Measurements from ENCODE around the gene POLR2L. TPM values are rescaled to one million over a fixed set of nuclear protein-coding genes. Genes with fewer than 3 reads are reported as not detected.

POLR2L gene
- total and polyA plus RNA-seq, 2 donors: 92.1 to 92.3 TPM

DNA sequence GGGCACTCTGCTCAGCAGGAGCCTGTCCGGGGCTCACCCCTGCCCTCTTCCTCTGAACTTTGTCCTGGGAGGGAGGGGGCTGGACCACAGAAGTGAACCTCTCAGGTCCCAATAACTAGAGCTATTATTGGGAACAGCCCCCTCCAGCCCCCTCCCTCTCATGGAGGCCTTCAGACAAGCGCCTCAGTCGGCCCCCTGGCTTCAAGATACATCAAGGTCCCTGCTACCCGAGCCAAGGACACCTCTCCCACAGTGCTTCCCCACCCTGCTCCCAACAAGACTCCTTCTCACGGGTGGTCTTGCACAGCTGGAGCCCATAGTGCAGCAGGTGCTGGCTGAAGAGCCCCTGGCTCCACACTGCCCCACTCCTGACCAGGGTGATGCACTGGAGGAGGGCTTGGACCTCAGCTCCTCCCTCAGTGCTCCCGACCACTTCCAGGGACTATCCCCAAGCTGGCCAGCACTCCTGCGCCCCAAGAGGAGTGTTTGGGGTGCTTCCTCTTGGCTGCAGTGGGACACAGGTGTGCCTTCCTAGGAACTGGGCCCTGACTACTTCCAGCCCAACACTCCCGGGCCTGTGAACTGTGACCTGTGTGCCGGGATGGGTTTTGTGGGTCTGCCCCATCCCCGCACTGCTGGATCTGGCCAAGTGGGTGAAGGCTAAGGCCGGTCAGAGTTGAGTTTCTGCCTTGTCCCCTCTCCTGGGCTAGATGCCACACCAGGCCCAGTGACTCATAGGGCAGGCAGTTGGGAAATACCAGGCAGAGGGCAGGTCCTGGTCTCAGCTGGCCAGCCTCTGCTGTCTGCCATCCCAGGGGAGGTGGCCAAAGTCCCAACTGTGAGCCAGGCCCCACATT lies 21.4 kb downstream of the POLR2L start:
- Histone ChIP-seq H3K4me1 (ENCODE audit: control insufficient read depth in 2 of 2, insufficient read depth in 2 of 2, low read length in 2 of 2) (peaks cover 12 to 38% of the 10 kb centered on the region in 2 donors), H3K4me3 (ENCODE audit: low read length in 2 of 2) (peak overlapping the region; percentile 52 to 95), H3K27me3 (ENCODE audit: control insufficient read depth in 2 of 2, insufficient read depth in 1 of 2, low read length in 1 of 2) (peaks cover under 1 to 9% of the 10 kb centered on the region in 2 donors), H3K9me3 (ENCODE audit: control insufficient read depth in 2 of 2, insufficient read depth in 1 of 2, low read length in 1 of 2) (no peaks in the 10 kb centered on the region), H3K36me3 (ENCODE audit: control insufficient read depth in 2 of 2, insufficient read depth in 2 of 2, low read length in 1 of 2) (peaks cover 18 to 43% of the 10 kb centered on the region in 2 donors), H3K27ac (ENCODE audit: low read depth in 1 of 2, low read length in 1 of 2) (peak overlapping the region in 1 of 2 donors; percentile 70)
- no peak for DNase-seq (ENCODE audit: low read depth in 6 of 9, low spot score in 9 of 9)
- WGBS: 88% methylated on average over 11 of the region's 11 CpGs

GRCh38 chr11:819943-820649 lies 22.2 kb downstream of the POLR2L start:
- Histone ChIP-seq H3K4me1 (ENCODE audit: control insufficient read depth in 2 of 2, insufficient read depth in 2 of 2, low read length in 2 of 2) (peaks cover 12 to 30% of the 10 kb centered on the region in 2 donors), H3K9me3 (ENCODE audit: control insufficient read depth in 2 of 2, insufficient read depth in 1 of 2, low read length in 1 of 2) (no peaks in the 10 kb centered on the region), H3K4me3 (ENCODE audit: low read length in 2 of 2) (peak overlapping the region; percentile 52 to 95), H3K36me3 (ENCODE audit: control insufficient read depth in 2 of 2, insufficient read depth in 2 of 2, low read length in 1 of 2) (peaks cover 17 to 42% of the 10 kb centered on the region in 2 donors), H3K27ac (ENCODE audit: low read depth in 1 of 2, low read length in 1 of 2) (peak overlapping the region; percentile 83 to 94), H3K27me3 (ENCODE audit: control insufficient read depth in 2 of 2, insufficient read depth in 1 of 2, low read length in 1 of 2) (peaks cover 0 to 1% of the 10 kb centered on the region in 2 donors)
- 6% methylated on average over 47 of the region's 47 CpGs for WGBS
- DNase-seq (ENCODE audit: low read depth in 6 of 9, low spot score in 9 of 9): peak in 8 of 9 donors; percentile 59 to 94 (median 88)

DNA sequence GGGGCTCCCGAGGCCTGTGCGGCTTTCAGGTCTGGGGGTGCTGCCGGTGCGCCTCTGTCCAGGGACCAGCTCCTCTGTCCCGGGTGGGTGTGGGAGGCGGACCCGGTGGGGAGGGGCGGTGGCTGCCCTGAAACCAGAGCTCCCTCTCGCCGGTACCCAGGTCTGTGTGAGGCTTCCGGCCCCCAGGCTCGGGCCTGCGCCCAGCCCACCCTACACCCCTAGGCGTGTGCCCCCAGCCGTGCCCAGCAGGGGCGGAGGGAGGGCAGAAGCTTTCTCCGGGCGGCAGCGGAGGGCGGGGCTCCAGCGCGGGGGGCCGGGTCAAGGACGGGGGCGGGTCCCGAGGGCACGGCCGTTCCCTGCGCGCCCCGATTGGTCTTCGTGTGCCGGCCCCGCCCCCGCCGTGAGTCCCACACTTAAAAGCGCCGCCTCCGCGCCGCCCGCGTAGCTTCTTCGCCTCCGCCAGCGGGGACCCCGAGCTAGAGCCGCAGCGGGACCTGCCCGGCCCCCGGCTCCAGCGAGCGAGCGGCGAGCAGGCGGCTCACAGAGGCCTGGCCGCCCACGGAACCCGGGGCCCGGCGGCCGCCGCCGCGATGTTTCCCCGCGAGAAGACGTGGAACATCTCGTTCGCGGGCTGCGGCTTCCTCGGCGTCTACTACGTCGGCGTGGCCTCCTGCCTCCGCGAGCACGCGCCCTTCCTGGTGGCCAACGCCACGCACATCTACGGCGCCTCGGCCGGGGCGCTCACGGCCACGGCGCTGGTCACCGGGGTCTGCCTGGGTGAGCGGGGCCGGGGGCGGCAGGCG lies 23.0 kb downstream of the POLR2L start:
- peak overlapping the region; percentile 52 to 95 for H3K4me3 ChIP-seq (ENCODE audit: low read length in 2 of 2)
- no peaks in the 10 kb centered on the region for H3K27me3 ChIP-seq (ENCODE audit: control insufficient read depth in 2 of 2, insufficient read depth in 1 of 2, low read length in 1 of 2)
- under 1% methylated on average over 96 of the region's 96 CpGs for WGBS
- H3K4me1 ChIP-seq (ENCODE audit: control insufficient read depth in 2 of 2, insufficient read depth in 2 of 2, low read length in 2 of 2): peaks cover 12 to 25% of the 10 kb centered on the region in 2 donors
- peaks cover 14 to 38% of the 10 kb centered on the region in 2 donors for H3K36me3 ChIP-seq (ENCODE audit: control insufficient read depth in 2 of 2, insufficient read depth in 2 of 2, low read length in 1 of 2)
- H3K9me3 ChIP-seq (ENCODE audit: control insufficient read depth in 2 of 2, insufficient read depth in 1 of 2, low read length in 1 of 2): no peaks in the 10 kb centered on the region
- H3K27ac ChIP-seq (ENCODE audit: low read depth in 1 of 2, low read length in 1 of 2): peak overlapping the region; percentile 83 to 94
- DNase-seq (ENCODE audit: low read depth in 6 of 9, low spot score in 9 of 9): peak in 8 of 9 donors; percentile 81 to 95 (median 90)

DNA sequence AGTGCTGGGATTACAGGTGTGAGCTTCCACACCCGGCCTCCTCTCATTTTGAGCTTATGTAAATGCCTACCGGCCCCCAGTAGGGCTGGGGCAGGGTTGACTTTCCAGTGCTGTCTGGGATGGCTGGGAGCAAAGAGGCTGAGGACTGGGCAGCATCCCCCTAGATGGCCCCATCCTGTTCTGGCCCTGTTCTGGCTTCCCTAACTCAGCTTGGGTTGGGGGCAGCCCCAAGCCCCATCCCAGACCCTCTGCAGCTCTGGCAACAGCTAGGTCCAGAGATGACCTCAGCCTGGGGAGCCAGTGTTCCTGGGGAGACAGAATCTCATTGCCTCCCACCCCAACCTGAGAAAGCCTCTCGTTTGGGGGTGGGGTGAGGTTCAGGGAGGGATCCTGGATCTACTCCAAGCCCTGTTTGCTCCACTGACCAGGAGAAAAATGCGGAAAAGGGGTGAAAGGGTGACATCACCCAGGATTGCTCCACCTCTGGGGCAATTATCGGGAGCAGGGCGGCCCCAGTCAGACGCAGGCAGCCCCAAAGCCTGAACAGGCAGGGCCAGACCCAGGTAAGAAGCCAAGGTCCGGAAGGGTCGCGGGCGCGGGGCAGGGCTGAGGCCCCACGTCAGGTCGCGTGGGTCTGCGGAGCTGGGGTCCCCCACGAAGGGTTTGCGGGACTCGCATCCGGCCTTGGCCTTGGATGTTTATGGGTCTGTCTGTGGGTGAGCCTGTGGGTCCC lies 23.8 kb downstream of the POLR2L start, which contains the start of gene PNPLA2:
Gene PNPLA2, plus strand, starts transcription at position 519 of the 733 bp plus-strand sequence. CDS start 805 bp downstream, outside the sequence.
- WGBS: 55% methylated on average over 20 of the region's 20 CpGs
- no peak for DNase-seq (ENCODE audit: low read depth in 6 of 9, low spot score in 9 of 9)
- peak within 1 kb of the TSS; percentile 52 to 95 for H3K4me3 ChIP-seq (ENCODE audit: low read length in 2 of 2)
- H3K9me3 ChIP-seq (ENCODE audit: control insufficient read depth in 2 of 2, insufficient read depth in 1 of 2, low read length in 1 of 2): no peaks in the 10 kb centered on the region
- H3K27ac ChIP-seq (ENCODE audit: low read depth in 1 of 2, low read length in 1 of 2): peak within 1 kb of the TSS; percentile 83 to 94
- H3K27me3 ChIP-seq (ENCODE audit: control insufficient read depth in 2 of 2, insufficient read depth in 1 of 2, low read length in 1 of 2): no peaks in the 10 kb centered on the region
- H3K4me1 ChIP-seq (ENCODE audit: control insufficient read depth in 2 of 2, insufficient read depth in 2 of 2, low read length in 2 of 2): peaks cover 12 to 25% of the 10 kb centered on the region in 2 donors
- peaks cover 11 to 32% of the 10 kb centered on the region in 2 donors for H3K36me3 ChIP-seq (ENCODE audit: control insufficient read depth in 2 of 2, insufficient read depth in 2 of 2, low read length in 1 of 2)

- 93% methylated on average over 11 of the region's 11 CpGs for WGBS
- no peak overlapping the region for H3K27ac ChIP-seq (ENCODE audit: low read depth in 1 of 2, low read length in 1 of 2)
- H3K4me1 ChIP-seq (ENCODE audit: control insufficient read depth in 2 of 2, insufficient read depth in 2 of 2, low read length in 2 of 2): peaks cover 12 to 26% of the 10 kb centered on the region in 2 donors
- H3K36me3 ChIP-seq (ENCODE audit: control insufficient read depth in 2 of 2, insufficient read depth in 2 of 2, low read length in 1 of 2): peaks cover 27 to 36% of the 10 kb centered on the region in 2 donors
- no peaks in the 10 kb centered on the region for H3K9me3 ChIP-seq (ENCODE audit: control insufficient read depth in 2 of 2, insufficient read depth in 1 of 2, low read length in 1 of 2)
- no peak for DNase-seq (ENCODE audit: low read depth in 6 of 9, low spot score in 9 of 9)
- no peaks in the 10 kb centered on the region for H3K27me3 ChIP-seq (ENCODE audit: control insufficient read depth in 2 of 2, insufficient read depth in 1 of 2, low read length in 1 of 2)
- no peak overlapping the region for H3K4me3 ChIP-seq (ENCODE audit: low read length in 2 of 2)
Observed at GRCh38 chr11:816433-816779, 25.9 kb downstream of the POLR2L start.

DNA sequence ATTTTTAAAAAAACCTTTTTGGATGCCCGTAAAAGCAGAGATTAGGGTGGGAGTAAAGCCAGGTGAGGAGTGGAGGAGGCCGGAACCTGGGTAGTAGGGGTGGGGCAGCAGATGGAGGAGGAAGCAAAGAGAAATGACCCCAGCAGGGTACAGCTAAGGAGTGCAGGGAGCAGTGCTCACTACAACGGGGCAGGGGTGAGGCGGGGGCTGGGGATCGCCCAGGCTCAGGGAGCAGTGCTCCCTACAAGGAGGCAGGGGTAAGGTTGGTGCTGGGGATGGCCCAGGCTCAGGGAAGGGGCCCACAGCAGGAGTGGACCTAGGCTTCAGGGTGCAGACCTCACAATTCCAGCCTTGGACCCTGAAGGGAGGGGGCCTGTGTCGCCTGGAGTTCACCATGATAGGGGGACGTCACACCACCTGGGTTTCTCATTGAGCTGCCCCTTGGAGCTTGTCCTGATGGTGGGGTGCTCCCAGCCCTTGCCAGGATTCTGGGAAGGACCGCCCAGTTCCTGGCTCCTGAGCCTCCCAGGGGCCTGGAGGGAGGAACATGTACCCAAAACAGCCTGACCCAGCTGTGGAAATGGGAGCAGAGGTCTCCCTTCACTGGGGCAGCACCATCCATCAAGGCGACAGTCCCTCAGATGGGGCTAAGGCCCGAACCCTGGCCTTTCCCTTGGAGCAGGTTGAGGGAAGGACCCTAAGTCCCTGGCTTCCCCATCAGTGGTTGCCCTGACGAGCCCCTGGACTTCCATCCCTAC lies 26.5 kb downstream of the POLR2L start:
- Histone ChIP-seq H3K4me1 (ENCODE audit: control insufficient read depth in 2 of 2, insufficient read depth in 2 of 2, low read length in 2 of 2) (peaks cover 14 to 26% of the 10 kb centered on the region in 2 donors), H3K27ac (ENCODE audit: low read depth in 1 of 2, low read length in 1 of 2) (no peak overlapping the region), H3K9me3 (ENCODE audit: control insufficient read depth in 2 of 2, insufficient read depth in 1 of 2, low read length in 1 of 2) (no peaks in the 10 kb centered on the region), H3K27me3 (ENCODE audit: control insufficient read depth in 2 of 2, insufficient read depth in 1 of 2, low read length in 1 of 2) (no peaks in the 10 kb centered on the region), H3K36me3 (ENCODE audit: control insufficient read depth in 2 of 2, insufficient read depth in 2 of 2, low read length in 1 of 2) (peaks cover 33 to 37% of the 10 kb centered on the region in 2 donors), H3K4me3 (ENCODE audit: low read length in 2 of 2) (no peak overlapping the region)
- 97% methylated on average over 11 of the region's 11 CpGs for WGBS
- DNase-seq (ENCODE audit: low read depth in 6 of 9, low spot score in 9 of 9): no peak

- DNase-seq (ENCODE audit: low read depth in 6 of 9, low spot score in 9 of 9): no peak
- Histone ChIP-seq H3K9me3 (ENCODE audit: control insufficient read depth in 2 of 2, insufficient read depth in 1 of 2, low read length in 1 of 2) (no peaks in the 10 kb centered on the region), H3K4me3 (ENCODE audit: low read length in 2 of 2) (no peak overlapping the region), H3K27me3 (ENCODE audit: control insufficient read depth in 2 of 2, insufficient read depth in 1 of 2, low read length in 1 of 2) (no peaks in the 10 kb centered on the region), H3K4me1 (ENCODE audit: control insufficient read depth in 2 of 2, insufficient read depth in 2 of 2, low read length in 2 of 2) (peaks cover 15 to 21% of the 10 kb centered on the region in 2 donors), H3K36me3 (ENCODE audit: control insufficient read depth in 2 of 2, insufficient read depth in 2 of 2, low read length in 1 of 2) (peaks cover 34 to 35% of the 10 kb centered on the region in 2 donors), H3K27ac (ENCODE audit: low read depth in 1 of 2, low read length in 1 of 2) (no peak overlapping the region)
- 93% methylated on average over 9 of the region's 9 CpGs for WGBS
Observed at GRCh38 chr11:813456-814096, 28.8 kb downstream of the POLR2L start.

All from thymus (tissue), 11 donors.